Mucosa of rectum (tissue), 2 donors: Measurements from ENCODE around the gene CRB2.
"Not testable (repeated sequence)": the region's sequence is repeated elsewhere in the genome, so short reads cannot be mapped to it uniquely, and the experiment has no call there.

Source experiments
- H3K27ac ChIP-seq, 2 donors: one replicate each; pipeline ENCODE4 v1.7.0; 2013; ENCODE audit warnings: inconsistent platforms in 2 of 2, low read depth in 2 of 2, low read length in 2 of 2
- H3K27me3 ChIP-seq, 2 donors: one replicate each; pipeline ENCODE4 v1.7.0; 2013; ENCODE audit warnings: low read length in 2 of 2; ENCODE audit not compliant: control insufficient read depth in 2 of 2, insufficient read depth in 2 of 2
- H3K36me3 ChIP-seq, 2 donors: one replicate each; pipeline ENCODE4 v1.7.0; 2013; ENCODE audit warnings: low read length in 2 of 2; ENCODE audit not compliant: control insufficient read depth in 2 of 2, insufficient read depth in 2 of 2
- H3K4me1 ChIP-seq, 2 donors: one replicate each; pipeline ENCODE4 v1.7.0; 2013; ENCODE audit warnings: low read length in 2 of 2, mild to moderate bottlenecking in 1 of 2; ENCODE audit not compliant: control insufficient read depth in 2 of 2, insufficient read depth in 2 of 2
- H3K4me3 ChIP-seq, 2 donors: one replicate each; pipeline ENCODE4 v1.7.0; 2013; ENCODE audit warnings: low read length in 2 of 2
- H3K9ac ChIP-seq, 2 donors: one replicate each; pipeline ENCODE4 v1.7.0; 2013; ENCODE audit warnings: low read length in 2 of 2, low read depth in 1 of 2, mild to moderate bottlenecking in 1 of 2
- H3K9me3 ChIP-seq, 2 donors: one replicate each; pipeline ENCODE4 v1.7.0; 2013; ENCODE audit warnings: low read length in 2 of 2; ENCODE audit not compliant: control insufficient read depth in 2 of 2
- donor health status: healthy.
- donor health status: Normal muscosa, but diverticular disease.

Gene CRB2

GRCh38 chr9:123391946-123392345, 35.9 kb downstream of the CRB2 start:
- no peaks in the 10 kb centered on the region for H3K4me1 ChIP-seq
- no peak overlapping the region for H3K4me3 ChIP-seq
- no peak overlapping the region for H3K27ac ChIP-seq
- H3K27me3 ChIP-seq: no peaks in the 10 kb centered on the region
- H3K36me3 ChIP-seq: no peaks in the 10 kb centered on the region
- no peak overlapping the region for H3K9ac ChIP-seq
- no peaks in the 10 kb centered on the region for H3K9me3 ChIP-seq

- Histone ChIP-seq H3K4me1 (no peaks in the 10 kb centered on the region), H3K27me3 (no peaks in the 10 kb centered on the region), H3K27ac (no peak overlapping the region), H3K9ac (no peak overlapping the region), H3K9me3 (no peaks in the 10 kb centered on the region), H3K36me3 (no peaks in the 10 kb centered on the region), H3K4me3 (no peak overlapping the region)
These were observed 36.8 kb downstream of the CRB2 start for GRCh38 chr9:123392802-123393201.

- H3K27me3 ChIP-seq: no peaks in the 10 kb centered on the region
- H3K9me3 ChIP-seq: no peaks in the 10 kb centered on the region
- no peak overlapping the region for H3K9ac ChIP-seq
- H3K4me3 ChIP-seq: no peak overlapping the region
- H3K4me1 ChIP-seq: no peaks in the 10 kb centered on the region
- no peak overlapping the region for H3K27ac ChIP-seq
- H3K36me3 ChIP-seq: peaks cover 0 to 3% of the 10 kb centered on the region in 2 donors
These were observed 38.6 kb downstream of the CRB2 start for GRCh38 chr9:123394291-123395235.

GRCh38 chr9:123395276-123395688, 39.3 kb downstream of the CRB2 start:
- Histone ChIP-seq H3K9me3 (no peaks in the 10 kb centered on the region), H3K4me3 (no peak overlapping the region), H3K27ac (no peak overlapping the region), H3K4me1 (no peaks in the 10 kb centered on the region), H3K27me3 (no peaks in the 10 kb centered on the region), H3K36me3 (peaks cover 0 to 3% of the 10 kb centered on the region in 2 donors), H3K9ac (no peak overlapping the region)

- Histone ChIP-seq H3K9me3 (no peaks in the 10 kb centered on the region), H3K4me3 (no peak overlapping the region), H3K27me3 (no peaks in the 10 kb centered on the region), H3K36me3 (peaks cover 0 to 3% of the 10 kb centered on the region in 2 donors), H3K27ac (no peak overlapping the region), H3K9ac (no peak overlapping the region), H3K4me1 (no peaks in the 10 kb centered on the region)
These were observed 39.9 kb downstream of the CRB2 start for GRCh38 chr9:123395689-123396511.

GRCh38 chr9:123397975-123398374, 42.0 kb downstream of the CRB2 start:
- Histone ChIP-seq H3K27me3 (no peaks in the 10 kb centered on the region), H3K27ac (no peak overlapping the region), H3K9me3 (no peaks in the 10 kb centered on the region), H3K4me1 (no peaks in the 10 kb centered on the region), H3K36me3 (peaks cover 0 to 3% of the 10 kb centered on the region in 2 donors), H3K9ac (no peak overlapping the region), H3K4me3 (no peak overlapping the region)

- not testable (repeated sequence) for H3K4me3 ChIP-seq, H3K9ac ChIP-seq, H3K27ac ChIP-seq, H3K9me3 ChIP-seq, H3K27me3 ChIP-seq, H3K4me1 ChIP-seq, H3K36me3 ChIP-seq
These were observed 42.9 kb downstream of the CRB2 start for GRCh38 chr9:123398938-123399337.

- Histone ChIP-seq H3K9ac (no peak overlapping the region), H3K27me3 (no peaks in the 10 kb centered on the region), H3K9me3 (no peaks in the 10 kb centered on the region), H3K4me3 (no peak overlapping the region), H3K27ac (no peak overlapping the region), H3K4me1 (no peaks in the 10 kb centered on the region), H3K36me3 (peaks cover 0 to 6% of the 10 kb centered on the region in 2 donors)
These were observed 43.9 kb downstream of the CRB2 start for GRCh38 chr9:123399803-123400378.

GRCh38 chr9:123400926-123401503, 45.0 kb downstream of the CRB2 start:
- Histone ChIP-seq H3K9me3 (no peaks in the 10 kb centered on the region), H3K4me3 (no peak overlapping the region), H3K4me1 (no peaks in the 10 kb centered on the region), H3K27me3 (no peaks in the 10 kb centered on the region), H3K9ac (no peak overlapping the region), H3K27ac (no peak overlapping the region), H3K36me3 (peaks cover 0 to 6% of the 10 kb centered on the region in 2 donors)
